HepG2 (cell line): ENCODE data around the gene TRIM3. TPM values are rescaled to one million over a fixed set of nuclear protein-coding genes. Genes with fewer than 3 reads are reported as not detected.

Source experiments
- AHR ChIP-seq: IDR thresholded peaks from 2 replicates; pipeline ENCODE4 v1.6.1; 2018; ENCODE audit warnings: missing genetic modification reagents, missing compliant biosample characterization
- GPN1 ChIP-seq: sonication (generic); formaldehyde crosslinking; IDR thresholded peaks from 2 replicates; pipeline ENCODE4 v1.5.1; 2020; ENCODE audit warnings: missing genetic modification reagents, borderline replicate concordance
- GZF1 ChIP-seq: sonication (generic); formaldehyde crosslinking; IDR thresholded peaks from 2 replicates; pipeline ENCODE4 v1.5.1; 2020; ENCODE audit warnings: mild to moderate bottlenecking, missing genetic modification reagents
- HNRNPL ChIP-seq: fragments of 200-400 bp; formaldehyde crosslinking; IDR thresholded peaks from 2 replicates; pipeline ENCODE4 v1.6.1; 2017; ENCODE audit warnings: mild to moderate bottlenecking, low read depth, low read length
- NFYC ChIP-seq: IDR thresholded peaks from 2 replicates; pipeline ENCODE4 v1.6.1; 2016; ENCODE audit warnings: missing genetic modification reagents, missing compliant biosample characterization
- PHF21A ChIP-seq: sonication (generic); formaldehyde crosslinking; IDR thresholded peaks from 2 replicates; pipeline ENCODE4 v1.5.0; 2020; ENCODE audit warnings: mild to moderate bottlenecking, missing genetic modification reagents
- SUZ12 ChIP-seq: fragments of 150-350 bp; IDR thresholded peaks from 2 replicates; pipeline ENCODE4 v1.6.1; 2014; ENCODE audit warnings: low read depth, low read length
- ZNF235 ChIP-seq: sonication (generic); formaldehyde crosslinking; IDR thresholded peaks from 2 replicates; pipeline ENCODE4 v1.8.1; 2023; ENCODE audit warnings: mild to moderate bottlenecking, missing genetic modification reagents, borderline replicate concordance
- ZNF556 ChIP-seq: sonication (generic); formaldehyde crosslinking; IDR thresholded peaks from 2 replicates; pipeline ENCODE4 v1.4.0; 2020; ENCODE audit warnings: mild to moderate bottlenecking, missing genetic modification reagents, borderline replicate concordance
- ZSCAN20 ChIP-seq: sonication (generic); formaldehyde crosslinking; IDR thresholded peaks from 2 replicates; pipeline ENCODE4 v1.4.0; 2020; ENCODE audit warnings: missing genetic modification reagents, mild to moderate bottlenecking, borderline replicate concordance
- polyA plus RNA-seq, 8 experiments: library from polyadenylated mRNA; depleted of rRNA in 3 of 8; stranded (reverse) in 7 of 8; unstranded in 1 of 8; fragments of >200 nt; fragmentation: Illumina TruSeq in 4 of 8; extraction: Trizol in 4 of 8; gene quantifications; 2 replicates each; pipeline versions ENCODE4 v1.2.1 to v1.2.3, GENCODE V29; 2011 to 2016; ENCODE audit warnings: low read depth in 4 of 8, missing spikeins in 1 of 8, mixed read lengths in 1 of 8; ENCODE audit not compliant: insufficient read depth in 1 of 8
- total RNA-seq, 5 experiments: library from RNA; depleted of rRNA; stranded (reverse); fragments of >200 nt; fragmentation: Illumina TruSeq; extraction: Trizol; gene quantifications; 2 replicates each; pipeline ENCODE4 v1.2.3, GENCODE V29; 2016; ENCODE audit warnings: low read depth in 1 of 5
- TF ChIP-seq, protein P1 (sequence below): sonication (generic); formaldehyde crosslinking; IDR thresholded peaks from 2 replicates; pipeline ENCODE4 v1.8.1; 2022; ENCODE audit warnings: mild to moderate bottlenecking, missing genetic modification reagents
- TF ChIP-seq, protein P2 (sequence below): sonication (generic); formaldehyde crosslinking; IDR thresholded peaks from 2 replicates; pipeline ENCODE4 v1.4.0; 2020; ENCODE audit warnings: missing genetic modification reagents, low read depth, mild to moderate bottlenecking, borderline replicate concordance
- TF ChIP-seq, protein P3 (sequence below): sonication (generic); formaldehyde crosslinking; IDR thresholded peaks from 2 replicates; pipeline ENCODE4 v1.4.0; 2020; ENCODE audit warnings: mild to moderate bottlenecking, missing genetic modification reagents
- TF ChIP-seq, protein P4 (sequence below): sonication (generic); formaldehyde crosslinking; IDR thresholded peaks from 2 replicates; pipeline ENCODE4 v1.9.0; 2021; ENCODE audit warnings: missing genetic modification reagents, borderline replicate concordance
- TF ChIP-seq, protein P5 (sequence below): fragments of 450-650 bp; IDR thresholded peaks from 2 replicates; pipeline ENCODE4 v1.6.1; 2017
- TF ChIP-seq, protein P6 (sequence below): sonication (generic); IDR thresholded peaks from 2 replicates; pipeline ENCODE4 v1.6.1; 2016; ENCODE audit warnings: low read depth, borderline replicate concordance
- TF ChIP-seq, protein P7 (sequence below): sonication (generic); formaldehyde crosslinking; IDR thresholded peaks from 2 replicates; pipeline ENCODE4 v1.5.0; 2020; ENCODE audit warnings: mild to moderate bottlenecking, missing genetic modification reagents

The TRIM3 gene
- total and polyA plus RNA-seq, 2 of the 13 experiments (the other 11 are each of a cell fraction or from before 2014, with no cell fraction given) = 3.6 to 6.3 TPM

DNA sequence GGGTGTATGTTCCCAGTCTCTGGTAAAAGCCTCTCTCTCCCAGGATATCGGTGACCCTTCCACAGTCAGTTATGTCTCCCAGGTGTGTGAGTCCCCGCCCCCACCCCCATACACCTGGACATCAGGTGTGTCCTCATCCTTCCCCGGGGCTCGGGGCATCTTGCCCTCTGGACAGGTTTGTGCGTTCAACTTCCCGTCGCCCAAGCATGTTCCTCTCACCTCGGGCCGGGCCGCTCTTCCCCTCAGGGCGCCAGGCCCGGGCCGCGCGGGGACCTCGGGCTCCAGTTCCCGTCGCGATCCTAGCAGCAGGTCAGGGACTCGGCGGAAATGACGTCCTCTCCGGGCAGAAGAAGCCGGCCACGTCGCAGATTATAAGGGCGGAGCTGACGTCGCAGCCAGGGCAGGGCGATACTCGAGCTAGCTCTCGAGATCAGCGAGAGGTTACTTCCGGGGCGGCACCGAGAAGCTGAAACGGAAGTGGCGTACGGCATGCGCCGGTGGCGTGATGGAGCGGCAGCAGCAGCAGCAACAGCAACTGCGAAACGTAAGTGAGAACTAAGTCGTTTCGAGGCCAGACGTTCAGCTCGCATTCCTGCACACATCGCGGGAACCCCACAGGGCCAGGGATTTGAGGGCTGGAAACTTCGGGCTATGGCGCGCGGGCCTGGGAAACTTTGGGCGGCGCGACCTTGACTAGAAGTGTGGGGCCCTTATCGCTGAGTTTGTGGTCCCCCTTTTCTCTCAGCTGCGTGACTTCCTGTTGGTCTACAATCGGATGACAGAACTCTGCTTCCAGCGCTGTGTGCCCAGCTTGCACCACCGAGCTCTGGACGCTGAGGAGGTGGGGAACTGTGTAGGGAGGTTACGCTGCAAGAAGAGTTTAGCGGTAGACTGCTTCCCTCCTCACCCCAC, 7.5 kb upstream of the TRIM3 start, which contains the start of the genes ARFIP2 and TIMM10B (continued):
- TF ChIP-seq, protein P1, sequence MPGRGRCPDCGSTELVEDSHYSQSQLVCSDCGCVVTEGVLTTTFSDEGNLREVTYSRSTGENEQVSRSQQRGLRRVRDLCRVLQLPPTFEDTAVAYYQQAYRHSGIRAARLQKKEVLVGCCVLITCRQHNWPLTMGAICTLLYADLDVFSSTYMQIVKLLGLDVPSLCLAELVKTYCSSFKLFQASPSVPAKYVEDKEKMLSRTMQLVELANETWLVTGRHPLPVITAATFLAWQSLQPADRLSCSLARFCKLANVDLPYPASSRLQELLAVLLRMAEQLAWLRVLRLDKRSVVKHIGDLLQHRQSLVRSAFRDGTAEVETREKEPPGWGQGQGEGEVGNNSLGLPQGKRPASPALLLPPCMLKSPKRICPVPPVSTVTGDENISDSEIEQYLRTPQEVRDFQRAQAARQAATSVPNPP (CRISPR knock-in tag) = peak; percentile 49; the same call in 1 of the 2 replicates
- TF ChIP-seq, protein P2, sequence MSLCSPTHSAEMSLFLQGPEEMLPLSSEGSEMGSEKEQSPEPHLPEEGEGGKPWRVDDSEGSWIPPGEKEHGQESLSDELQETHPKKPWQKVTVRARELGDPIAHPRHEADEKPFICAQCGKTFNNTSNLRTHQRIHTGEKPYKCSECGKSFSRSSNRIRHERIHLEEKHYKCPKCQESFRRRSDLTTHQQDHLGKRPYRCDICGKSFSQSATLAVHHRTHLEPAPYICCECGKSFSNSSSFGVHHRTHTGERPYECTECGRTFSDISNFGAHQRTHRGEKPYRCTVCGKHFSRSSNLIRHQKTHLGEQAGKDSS (CRISPR knock-in tag) = no peak
- TF ChIP-seq, protein P3, sequence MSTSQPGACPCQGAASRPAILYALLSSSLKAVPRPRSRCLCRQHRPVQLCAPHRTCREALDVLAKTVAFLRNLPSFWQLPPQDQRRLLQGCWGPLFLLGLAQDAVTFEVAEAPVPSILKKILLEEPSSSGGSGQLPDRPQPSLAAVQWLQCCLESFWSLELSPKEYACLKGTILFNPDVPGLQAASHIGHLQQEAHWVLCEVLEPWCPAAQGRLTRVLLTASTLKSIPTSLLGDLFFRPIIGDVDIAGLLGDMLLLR (CRISPR knock-in tag) = peak; percentile 83
- TF ChIP-seq, protein P4, sequence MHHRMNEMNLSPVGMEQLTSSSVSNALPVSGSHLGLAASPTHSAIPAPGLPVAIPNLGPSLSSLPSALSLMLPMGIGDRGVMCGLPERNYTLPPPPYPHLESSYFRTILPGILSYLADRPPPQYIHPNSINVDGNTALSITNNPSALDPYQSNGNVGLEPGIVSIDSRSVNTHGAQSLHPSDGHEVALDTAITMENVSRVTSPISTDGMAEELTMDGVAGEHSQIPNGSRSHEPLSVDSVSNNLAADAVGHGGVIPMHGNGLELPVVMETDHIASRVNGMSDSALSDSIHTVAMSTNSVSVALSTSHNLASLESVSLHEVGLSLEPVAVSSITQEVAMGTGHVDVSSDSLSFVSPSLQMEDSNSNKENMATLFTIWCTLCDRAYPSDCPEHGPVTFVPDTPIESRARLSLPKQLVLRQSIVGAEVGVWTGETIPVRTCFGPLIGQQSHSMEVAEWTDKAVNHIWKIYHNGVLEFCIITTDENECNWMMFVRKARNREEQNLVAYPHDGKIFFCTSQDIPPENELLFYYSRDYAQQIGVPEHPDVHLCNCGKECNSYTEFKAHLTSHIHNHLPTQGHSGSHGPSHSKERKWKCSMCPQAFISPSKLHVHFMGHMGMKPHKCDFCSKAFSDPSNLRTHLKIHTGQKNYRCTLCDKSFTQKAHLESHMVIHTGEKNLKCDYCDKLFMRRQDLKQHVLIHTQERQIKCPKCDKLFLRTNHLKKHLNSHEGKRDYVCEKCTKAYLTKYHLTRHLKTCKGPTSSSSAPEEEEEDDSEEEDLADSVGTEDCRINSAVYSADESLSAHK (CRISPR knock-in tag) = no peak
- no peak for TF ChIP-seq ZNF235 (CRISPR knock-in tag)
- peak; percentile 58 for TF ChIP-seq NFYC (CRISPR knock-in tag)
- TF ChIP-seq SUZ12 = no peak
- 0 out of 2 replicates have a peak, but pooled peaks have one; percentile 32 for TF ChIP-seq PHF21A
- TF ChIP-seq ZNF556 = peak; percentile 71
- 0 out of 2 replicates have a peak, but pooled peaks have one; percentile 60 for TF ChIP-seq GZF1 (CRISPR knock-in tag)
- TF ChIP-seq, protein P5, sequence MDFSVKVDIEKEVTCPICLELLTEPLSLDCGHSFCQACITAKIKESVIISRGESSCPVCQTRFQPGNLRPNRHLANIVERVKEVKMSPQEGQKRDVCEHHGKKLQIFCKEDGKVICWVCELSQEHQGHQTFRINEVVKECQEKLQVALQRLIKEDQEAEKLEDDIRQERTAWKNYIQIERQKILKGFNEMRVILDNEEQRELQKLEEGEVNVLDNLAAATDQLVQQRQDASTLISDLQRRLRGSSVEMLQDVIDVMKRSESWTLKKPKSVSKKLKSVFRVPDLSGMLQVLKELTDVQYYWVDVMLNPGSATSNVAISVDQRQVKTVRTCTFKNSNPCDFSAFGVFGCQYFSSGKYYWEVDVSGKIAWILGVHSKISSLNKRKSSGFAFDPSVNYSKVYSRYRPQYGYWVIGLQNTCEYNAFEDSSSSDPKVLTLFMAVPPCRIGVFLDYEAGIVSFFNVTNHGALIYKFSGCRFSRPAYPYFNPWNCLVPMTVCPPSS = no peak
- no peak; the same call in 1 of the 2 replicates for TF ChIP-seq AHR (CRISPR knock-in tag)
- 0 out of 2 replicates have a peak, but pooled peaks have one; percentile 19 for TF ChIP-seq HNRNPL
- TF ChIP-seq, protein P6, sequence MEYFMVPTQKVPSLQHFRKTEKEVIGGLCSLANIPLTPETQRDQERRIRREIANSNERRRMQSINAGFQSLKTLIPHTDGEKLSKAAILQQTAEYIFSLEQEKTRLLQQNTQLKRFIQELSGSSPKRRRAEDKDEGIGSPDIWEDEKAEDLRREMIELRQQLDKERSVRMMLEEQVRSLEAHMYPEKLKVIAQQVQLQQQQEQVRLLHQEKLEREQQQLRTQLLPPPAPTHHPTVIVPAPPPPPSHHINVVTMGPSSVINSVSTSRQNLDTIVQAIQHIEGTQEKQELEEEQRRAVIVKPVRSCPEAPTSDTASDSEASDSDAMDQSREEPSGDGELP = peak; percentile 31; the same call in 1 of the 2 replicates
- peak; percentile 61; the same call in 1 of the 2 replicates for TF ChIP-seq GPN1 (CRISPR knock-in tag)
- no peak for TF ChIP-seq ZSCAN20 (CRISPR knock-in tag)
- TF ChIP-seq, protein P7, sequence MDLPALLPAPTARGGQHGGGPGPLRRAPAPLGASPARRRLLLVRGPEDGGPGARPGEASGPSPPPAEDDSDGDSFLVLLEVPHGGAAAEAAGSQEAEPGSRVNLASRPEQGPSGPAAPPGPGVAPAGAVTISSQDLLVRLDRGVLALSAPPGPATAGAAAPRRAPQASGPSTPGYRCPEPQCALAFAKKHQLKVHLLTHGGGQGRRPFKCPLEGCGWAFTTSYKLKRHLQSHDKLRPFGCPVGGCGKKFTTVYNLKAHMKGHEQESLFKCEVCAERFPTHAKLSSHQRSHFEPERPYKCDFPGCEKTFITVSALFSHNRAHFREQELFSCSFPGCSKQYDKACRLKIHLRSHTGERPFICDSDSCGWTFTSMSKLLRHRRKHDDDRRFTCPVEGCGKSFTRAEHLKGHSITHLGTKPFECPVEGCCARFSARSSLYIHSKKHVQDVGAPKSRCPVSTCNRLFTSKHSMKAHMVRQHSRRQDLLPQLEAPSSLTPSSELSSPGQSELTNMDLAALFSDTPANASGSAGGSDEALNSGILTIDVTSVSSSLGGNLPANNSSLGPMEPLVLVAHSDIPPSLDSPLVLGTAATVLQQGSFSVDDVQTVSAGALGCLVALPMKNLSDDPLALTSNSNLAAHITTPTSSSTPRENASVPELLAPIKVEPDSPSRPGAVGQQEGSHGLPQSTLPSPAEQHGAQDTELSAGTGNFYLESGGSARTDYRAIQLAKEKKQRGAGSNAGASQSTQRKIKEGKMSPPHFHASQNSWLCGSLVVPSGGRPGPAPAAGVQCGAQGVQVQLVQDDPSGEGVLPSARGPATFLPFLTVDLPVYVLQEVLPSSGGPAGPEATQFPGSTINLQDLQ (CRISPR knock-in tag) = no peak
